Fibroblast of gingiva (primary cell): ENCODE measurements around the gene SH3BP2.

Source experiments
- DNase-seq: peaks from one replicate; pipeline ENCODE4 v3.0.0-alpha.2; 2011; ENCODE audit warnings: low read depth

SH3BP2 gene

GRCh38 chr4:2819244-2820215 lies 26.6 kb downstream of the SH3BP2 start:
- DNase-seq: no peak

- no peak for DNase-seq
These were observed 27.5 kb downstream of the SH3BP2 start for GRCh38 chr4:2820216-2820982.

- DNase-seq: no peak
These were observed 29.8 kb downstream of the SH3BP2 start for GRCh38 chr4:2822461-2823300.

- no peak for DNase-seq
These were observed 30.4 kb downstream of the SH3BP2 start for GRCh38 chr4:2823301-2823670.

- DNase-seq: no peak
These were observed 30.9 kb downstream of the SH3BP2 start for GRCh38 chr4:2823671-2824328.

GRCh38 chr4:2824329-2824835 lies 31.5 kb downstream of the SH3BP2 start:
- no peak for DNase-seq

GRCh38 chr4:2824836-2825381 lies 32.0 kb downstream of the SH3BP2 start:
- DNase-seq: no peak

- DNase-seq: no peak
These were observed 32.9 kb downstream of the SH3BP2 start for GRCh38 chr4:2825740-2826139.

- DNase-seq: no peak
These were observed 34.4 kb downstream of the SH3BP2 start for GRCh38 chr4:2827071-2827873.

- no peak for DNase-seq
These were observed 35.2 kb downstream of the SH3BP2 start for GRCh38 chr4:2827874-2828751.

- DNase-seq: no peak
These were observed 35.9 kb downstream of the SH3BP2 start for GRCh38 chr4:2828758-2829181.

- DNase-seq: no peak
These were observed 36.5 kb downstream of the SH3BP2 start for GRCh38 chr4:2829321-2829932.

- DNase-seq: no peak
These were observed 37.1 kb downstream of the SH3BP2 start for GRCh38 chr4:2829933-2830451.

GRCh38 chr4:2830632-2831610 lies 38.0 kb downstream of the SH3BP2 start:
- DNase-seq: no peak

- no peak for DNase-seq
These were observed 38.9 kb downstream of the SH3BP2 start for GRCh38 chr4:2831611-2832308.

- DNase-seq: no peak
These were observed 39.6 kb downstream of the SH3BP2 start for GRCh38 chr4:2832309-2832980.
